Measurements from ENCODE around the gene NUP188.
"Not testable (repeated sequence)": the region's sequence is repeated elsewhere in the genome, so short reads cannot be mapped to it uniquely, and the experiment has no call there.

NUP188 gene

GRCh38 chr9:129001504-129002325 is 54.2 kb downstream of the NUP188 start:
- TF ChIP-seq CTCF (IDR thresholded peaks at IDR 0.05; ENCODE audit: control insufficient read depth, extremely low read depth, insufficient read depth): no peak
- no peak for DNase-seq (ENCODE audit: low read depth)
- H3K4me3 ChIP-seq (ENCODE audit: low read depth, low read length): no peak overlapping the region

GRCh38 chr9:129002992-129003391 is 55.5 kb downstream of the NUP188 start:
- no peak for DNase-seq (ENCODE audit: low read depth)
- H3K4me3 ChIP-seq (ENCODE audit: low read depth, low read length): no peak overlapping the region
- no peak for TF ChIP-seq CTCF (IDR thresholded peaks at IDR 0.05; ENCODE audit: control insufficient read depth, extremely low read depth, insufficient read depth)

DNA sequence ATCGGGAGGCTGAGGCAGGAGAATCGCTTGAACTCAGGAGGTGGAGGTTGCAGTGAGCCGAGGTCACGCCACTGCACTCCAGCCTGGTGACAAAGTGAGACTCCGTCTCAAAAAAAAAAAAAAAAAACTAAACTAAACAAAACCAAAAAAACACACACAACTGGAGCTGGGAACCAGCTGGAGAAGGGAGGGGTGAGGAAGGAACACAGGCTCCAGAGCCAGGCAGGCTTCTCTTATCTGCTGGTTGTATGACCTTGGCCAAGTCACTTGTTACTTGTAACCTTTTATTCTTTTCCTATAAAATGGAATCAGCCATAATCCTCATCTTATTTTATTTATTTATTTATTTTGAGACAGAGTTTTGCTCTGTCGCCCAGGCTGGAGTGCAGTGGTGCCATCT is 56.7 kb downstream of the NUP188 start:
- H3K4me3 ChIP-seq (ENCODE audit: low read depth, low read length); DNase-seq (ENCODE audit: low read depth): not testable (repeated sequence)

GRCh38 chr9:129005336-129005997 is 58.0 kb downstream of the NUP188 start:
- DNase-seq (ENCODE audit: low read depth): no peak
- H3K4me3 ChIP-seq (ENCODE audit: low read depth, low read length): no peak overlapping the region
- no peak for TF ChIP-seq CTCF (IDR thresholded peaks at IDR 0.05; ENCODE audit: control insufficient read depth, extremely low read depth, insufficient read depth)

DNA sequence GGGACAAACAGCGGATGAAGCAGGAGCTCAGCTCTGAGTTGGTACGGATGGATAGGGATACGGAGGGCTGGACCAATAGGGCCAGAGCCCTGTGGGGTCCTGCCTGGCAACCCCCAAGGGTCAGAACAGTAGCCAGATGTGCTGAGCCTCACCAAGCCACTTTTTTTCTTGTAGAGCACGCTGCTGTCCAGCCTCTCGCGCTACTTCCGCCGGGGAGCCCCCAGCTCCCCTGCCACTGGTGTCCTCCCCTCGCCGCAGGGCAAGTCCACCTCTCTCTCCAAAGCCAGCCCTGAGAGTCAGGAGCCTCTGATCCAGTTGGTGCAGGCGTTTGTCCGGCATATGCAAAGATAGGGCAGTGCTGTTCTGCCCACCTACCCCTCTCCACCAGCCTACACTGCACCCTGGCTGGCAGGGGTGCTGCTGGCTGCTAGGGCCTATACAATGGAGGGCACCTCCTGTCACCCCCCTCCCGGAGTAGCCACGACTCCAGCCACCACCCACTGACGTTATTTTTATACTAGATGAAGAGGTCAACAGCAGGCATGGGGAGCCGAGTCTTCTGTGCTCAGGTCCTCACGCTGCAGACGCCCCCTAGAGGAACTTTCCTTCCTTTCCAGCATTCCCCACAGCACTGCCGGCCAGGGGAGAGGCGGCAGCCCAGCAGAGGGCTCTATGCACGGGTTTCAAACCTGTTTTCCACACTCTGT is 59.0 kb downstream of the NUP188 start:
- no peak overlapping the region for H3K4me3 ChIP-seq (ENCODE audit: low read depth, low read length)
- no peak for DNase-seq (ENCODE audit: low read depth)
- TF ChIP-seq CTCF (IDR thresholded peaks at IDR 0.05; ENCODE audit: control insufficient read depth, extremely low read depth, insufficient read depth): peak; percentile 96

GRCh38 chr9:129007035-129007765 is 59.7 kb downstream of the NUP188 start:
- no peak overlapping the region for H3K4me3 ChIP-seq (ENCODE audit: low read depth, low read length)
- DNase-seq (ENCODE audit: low read depth): no peak
- TF ChIP-seq CTCF (IDR thresholded peaks at IDR 0.05; ENCODE audit: control insufficient read depth, extremely low read depth, insufficient read depth): no peak
